Neural cell (in vitro differentiated cells): ENCODE data around the gene ASXL1.

ENCODE experiments used
- CTCF ChIP-seq: fragments of 450-650 bp; IDR thresholded peaks from 2 replicates; pipeline ENCODE4 v1.5.1; 2014; ENCODE audit warnings: antibody characterized with exemption, mild to moderate bottlenecking, moderate library complexity; ENCODE audit not compliant: poor library complexity, severe bottlenecking
- EP300 ChIP-seq: fragments of 450-650 bp; conservative IDR thresholded peaks from 2 replicates; pipeline ENCODE4 v1.6.1; 2014; ENCODE audit warnings: antibody characterized with exemption, mild to moderate bottlenecking, moderate library complexity; ENCODE audit not compliant: poor library complexity, severe bottlenecking
- EZH2 ChIP-seq: fragments of 200-600, 300-800 bp; shearing (Covaris generic), sonication (generic); IDR thresholded peaks from 2 replicates; pipeline ENCODE4 v1.6.1; 2014; ENCODE audit warnings: antibody characterized with exemption, low read length, borderline replicate concordance, mild to moderate bottlenecking; ENCODE audit not compliant: insufficient read depth, poor library complexity, severe bottlenecking
- POLR2AphosphoS5 ChIP-seq: IDR thresholded peaks from 2 replicates; pipeline ENCODE4 v1.6.1; 2012
- RAD21 ChIP-seq: fragments of 450-650 bp; conservative IDR thresholded peaks from 2 replicates; pipeline ENCODE4 v1.6.1; 2014; ENCODE audit warnings: antibody characterized with exemption, mild to moderate bottlenecking, moderate library complexity

GRCh38 chr20:32406701-32407100, 48.6 kb downstream of the ASXL1 start:
- TF ChIP-seq CTCF (no peak), EP300 (no peak), EZH2 (no peak), POLR2AphosphoS5 (no peak), RAD21 (no peak)
